Measurements from ENCODE around the gene BHLHA15.

BHLHA15 gene

DNA sequence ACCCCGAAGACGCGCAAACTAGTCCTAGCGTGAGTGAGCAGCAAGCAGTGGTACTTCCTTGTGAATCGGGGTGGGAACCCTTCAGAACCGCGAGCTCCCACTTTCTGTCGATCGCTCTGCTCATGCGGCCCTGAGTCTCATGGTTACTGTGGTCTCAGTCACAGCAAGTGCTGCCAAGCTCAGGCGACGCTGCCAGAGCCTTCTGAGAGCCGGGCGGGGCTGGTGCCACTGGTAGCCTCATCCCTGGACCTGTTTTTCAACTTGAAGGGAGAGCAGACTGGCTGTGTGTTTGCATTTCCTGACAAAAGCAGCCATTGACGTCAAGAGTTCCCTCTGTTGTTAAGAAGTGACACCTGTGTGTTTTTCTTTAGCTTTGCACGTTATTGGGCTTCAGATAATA, 32.9 kb upstream of the BHLHA15 start:
- TF ChIP-seq, protein P1, sequence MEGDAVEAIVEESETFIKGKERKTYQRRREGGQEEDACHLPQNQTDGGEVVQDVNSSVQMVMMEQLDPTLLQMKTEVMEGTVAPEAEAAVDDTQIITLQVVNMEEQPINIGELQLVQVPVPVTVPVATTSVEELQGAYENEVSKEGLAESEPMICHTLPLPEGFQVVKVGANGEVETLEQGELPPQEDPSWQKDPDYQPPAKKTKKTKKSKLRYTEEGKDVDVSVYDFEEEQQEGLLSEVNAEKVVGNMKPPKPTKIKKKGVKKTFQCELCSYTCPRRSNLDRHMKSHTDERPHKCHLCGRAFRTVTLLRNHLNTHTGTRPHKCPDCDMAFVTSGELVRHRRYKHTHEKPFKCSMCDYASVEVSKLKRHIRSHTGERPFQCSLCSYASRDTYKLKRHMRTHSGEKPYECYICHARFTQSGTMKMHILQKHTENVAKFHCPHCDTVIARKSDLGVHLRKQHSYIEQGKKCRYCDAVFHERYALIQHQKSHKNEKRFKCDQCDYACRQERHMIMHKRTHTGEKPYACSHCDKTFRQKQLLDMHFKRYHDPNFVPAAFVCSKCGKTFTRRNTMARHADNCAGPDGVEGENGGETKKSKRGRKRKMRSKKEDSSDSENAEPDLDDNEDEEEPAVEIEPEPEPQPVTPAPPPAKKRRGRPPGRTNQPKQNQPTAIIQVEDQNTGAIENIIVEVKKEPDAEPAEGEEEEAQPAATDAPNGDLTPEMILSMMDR (IDR thresholded peaks at IDR 0.05) = no peak

DNA sequence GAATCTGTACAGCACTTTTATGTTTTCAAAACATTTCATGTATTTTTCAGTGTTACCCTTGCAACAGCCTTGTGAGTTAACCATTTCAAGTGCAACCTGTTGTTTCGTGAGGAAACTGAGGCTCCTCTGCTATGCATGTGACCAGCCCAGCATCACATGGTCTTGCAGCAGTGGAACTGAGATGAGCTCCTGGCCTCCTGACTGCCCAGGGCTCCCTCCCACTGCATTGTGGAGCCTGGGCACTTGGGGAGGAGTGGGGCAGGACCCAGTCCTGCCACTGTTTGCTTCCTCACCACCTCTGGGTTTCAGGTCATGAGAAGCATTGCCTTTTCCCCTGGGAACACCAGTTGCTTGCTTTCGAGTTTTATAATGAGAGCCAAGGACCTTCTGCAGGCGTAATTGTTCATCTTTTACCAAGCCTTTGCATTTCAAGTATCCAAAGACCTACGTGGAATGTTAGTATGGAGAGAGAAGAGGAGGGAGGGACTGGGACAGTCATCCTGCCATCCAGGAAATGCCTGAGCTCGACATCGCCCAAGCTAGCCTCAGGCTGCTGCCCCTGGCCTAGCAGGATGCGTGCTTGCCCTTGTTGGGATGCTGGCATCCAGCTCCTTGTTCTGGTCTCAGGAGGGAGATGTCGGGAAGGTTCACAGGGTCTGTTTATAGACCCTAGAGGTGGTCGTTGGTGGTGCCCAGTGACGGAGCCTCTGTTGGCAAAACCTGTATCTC, 32.3 kb upstream of the BHLHA15 start:
- TF ChIP-seq, protein P1 (IDR thresholded peaks at IDR 0.05) = no peak

DNA sequence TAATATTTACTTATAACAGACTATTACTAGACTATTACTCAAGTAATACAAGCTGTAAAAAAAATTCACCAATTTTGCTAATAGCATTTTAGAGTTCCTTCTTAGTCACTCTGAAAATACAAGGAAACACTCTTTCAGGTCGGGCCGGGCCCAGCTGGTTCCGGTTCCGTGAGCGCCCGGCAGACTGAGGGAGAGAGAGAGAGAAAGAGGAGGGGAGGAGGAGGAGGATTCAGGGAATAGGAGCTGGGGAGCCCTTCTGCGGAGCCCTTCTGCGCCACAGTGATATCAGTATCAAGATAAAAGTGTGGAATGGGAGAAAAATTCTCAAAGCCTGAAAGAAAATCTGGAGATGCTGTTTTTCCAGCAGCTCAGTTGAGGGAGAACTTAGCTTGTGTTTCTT, 30.5 kb upstream of the BHLHA15 start:
- TF ChIP-seq, protein P1 (IDR thresholded peaks at IDR 0.05) = no peak

DNA sequence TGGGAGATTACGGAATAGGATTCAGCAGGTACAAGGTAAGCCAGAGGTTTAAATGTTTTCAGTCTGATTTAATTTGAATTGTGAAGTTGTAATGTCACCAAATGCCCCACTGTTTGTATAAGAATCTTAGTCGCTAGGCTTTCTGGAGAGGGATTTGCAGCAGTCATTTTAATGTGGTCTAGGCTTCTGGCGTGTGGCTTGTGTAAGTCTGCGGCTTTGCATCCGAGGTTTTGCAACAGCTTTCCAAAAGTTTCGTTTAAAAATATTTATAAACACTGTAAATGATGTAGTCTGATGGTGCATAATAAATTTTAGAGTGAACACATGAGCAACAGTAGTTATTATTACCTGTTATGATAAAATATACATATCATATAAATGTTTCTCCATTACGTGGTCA, 26.1 kb upstream of the BHLHA15 start:
- TF ChIP-seq, protein P1 (IDR thresholded peaks at IDR 0.05) = no peak

DNA sequence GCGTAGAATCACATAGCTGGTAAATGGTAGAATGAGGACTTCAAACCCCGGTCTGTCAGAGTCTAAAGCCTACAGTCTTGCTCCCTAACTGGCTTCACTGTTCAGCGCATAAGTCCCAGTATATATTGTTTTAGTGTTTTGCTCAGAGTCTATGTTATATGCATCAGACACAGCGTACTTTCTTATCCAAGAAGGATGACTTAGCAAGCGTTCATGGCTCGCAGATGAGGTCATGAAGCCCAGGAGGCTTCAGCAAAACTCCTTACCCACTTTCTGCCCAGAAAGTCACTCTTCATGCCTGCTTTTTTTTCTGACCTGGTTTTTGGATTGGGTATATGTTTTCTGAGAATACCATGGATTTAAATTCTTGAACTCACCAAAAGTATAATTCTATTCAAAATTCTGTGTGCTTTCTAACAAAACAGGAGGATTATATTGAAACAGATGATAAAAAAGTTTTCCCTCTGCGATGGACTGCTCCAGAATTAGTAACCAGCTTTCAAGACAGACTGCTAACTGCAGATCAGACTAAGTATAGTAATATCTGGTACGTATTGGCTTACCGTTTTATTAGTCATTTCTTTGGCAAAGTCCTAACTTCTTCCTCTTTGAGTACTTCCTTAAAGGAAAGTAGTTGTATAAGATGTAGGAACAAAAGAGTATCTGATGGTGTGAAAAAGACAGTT, 24.6 kb upstream of the BHLHA15 start:
- TF ChIP-seq, protein P1 (IDR thresholded peaks at IDR 0.05) = no peak

DNA sequence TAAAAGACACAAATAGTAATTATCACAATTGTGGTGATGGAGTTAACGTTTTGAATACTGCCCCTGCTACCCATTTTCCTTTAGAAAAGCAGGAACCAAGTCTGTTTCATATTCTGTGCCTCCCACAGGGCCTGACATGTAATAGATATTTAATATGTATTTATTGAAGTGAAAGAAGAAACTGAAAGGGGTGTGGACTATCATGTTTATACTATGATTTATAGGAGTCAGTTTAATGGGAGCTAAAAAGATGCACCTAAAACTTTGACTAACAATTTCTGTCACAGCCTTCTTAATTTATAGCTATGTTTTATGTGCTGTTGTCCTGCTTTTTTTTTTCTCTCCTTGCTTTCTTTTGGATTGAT, 24.1 kb upstream of the BHLHA15 start:
- TF ChIP-seq, protein P1 (IDR thresholded peaks at IDR 0.05) = no peak

DNA sequence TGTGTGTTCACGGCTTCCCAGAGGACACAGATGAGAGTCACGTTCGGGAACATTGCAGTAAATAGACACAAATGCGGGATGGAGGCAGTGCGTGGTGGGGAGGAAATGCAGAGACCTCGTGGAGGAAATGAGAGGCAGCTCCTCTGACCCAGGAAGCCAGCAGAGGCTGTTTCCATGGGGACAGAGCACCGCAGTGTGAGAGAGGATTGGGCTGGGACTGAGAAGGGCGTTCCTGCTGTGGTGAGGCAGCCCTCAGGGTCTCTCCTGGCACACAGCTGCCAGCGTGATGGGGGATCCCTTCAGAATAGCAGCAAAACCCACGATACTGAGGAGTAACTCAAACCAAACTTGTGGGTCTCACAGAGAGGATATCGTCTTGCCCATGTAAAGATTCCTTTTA, 21.7 kb upstream of the BHLHA15 start:
- TF ChIP-seq, protein P1 (IDR thresholded peaks at IDR 0.05) = no peak
